Measurements from ENCODE around the gene MCCD1. TPM values are rescaled to one million over a fixed set of nuclear protein-coding genes. Genes with fewer than 3 reads are reported as not detected.

MCCD1 gene
- total RNA-seq, 1 experiment from 2014 or later = not detected

DNA sequence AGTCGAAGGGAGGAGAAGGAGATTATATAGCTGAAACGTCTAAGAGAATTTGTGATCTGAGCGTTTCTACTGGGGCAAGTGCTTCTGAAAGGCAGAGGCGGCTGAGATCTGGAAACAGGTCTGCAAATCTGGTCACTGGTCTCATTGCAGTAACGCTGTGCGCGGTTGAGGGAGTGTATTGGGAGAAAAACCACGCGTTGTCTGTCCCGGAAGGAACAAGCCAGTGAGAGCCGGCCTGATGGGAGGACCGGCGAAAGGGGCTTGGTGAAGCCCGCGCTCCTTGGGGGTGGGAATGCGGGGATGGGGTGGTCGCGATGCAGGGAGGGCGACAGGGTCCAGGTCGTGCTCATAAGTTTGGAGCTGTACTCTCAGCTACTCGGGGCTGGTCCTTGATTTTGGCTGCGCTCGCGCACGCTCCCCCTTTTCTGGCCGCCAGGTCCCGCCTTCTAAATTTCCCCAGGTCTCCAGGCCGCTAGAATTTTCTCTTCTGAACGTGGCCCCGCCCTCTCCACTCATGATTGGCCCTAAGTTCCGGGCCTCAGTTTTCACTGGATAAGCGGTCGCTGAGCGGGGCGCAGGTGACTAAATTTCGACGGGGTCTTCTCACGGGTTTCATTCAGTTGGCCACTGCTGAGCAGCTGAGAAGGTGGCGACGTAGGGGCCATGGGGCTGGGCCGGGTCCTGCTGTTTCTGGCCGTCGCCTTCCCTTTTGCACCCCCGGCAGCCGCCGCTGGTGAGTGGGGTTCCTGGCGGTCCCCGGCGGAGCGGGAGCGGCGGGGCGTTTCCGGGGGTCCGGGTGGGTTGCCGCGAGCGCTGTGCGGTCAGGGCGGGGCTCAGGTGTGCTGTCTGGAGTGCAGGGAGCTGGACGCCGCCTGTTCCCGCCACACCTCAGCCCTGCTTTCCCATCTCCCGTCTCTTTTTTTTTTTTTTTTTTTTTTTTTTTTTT is 31.0 kb upstream of the MCCD1 start, which contains the start of gene MICB (continued):
- TF ChIP-seq, protein P1, sequence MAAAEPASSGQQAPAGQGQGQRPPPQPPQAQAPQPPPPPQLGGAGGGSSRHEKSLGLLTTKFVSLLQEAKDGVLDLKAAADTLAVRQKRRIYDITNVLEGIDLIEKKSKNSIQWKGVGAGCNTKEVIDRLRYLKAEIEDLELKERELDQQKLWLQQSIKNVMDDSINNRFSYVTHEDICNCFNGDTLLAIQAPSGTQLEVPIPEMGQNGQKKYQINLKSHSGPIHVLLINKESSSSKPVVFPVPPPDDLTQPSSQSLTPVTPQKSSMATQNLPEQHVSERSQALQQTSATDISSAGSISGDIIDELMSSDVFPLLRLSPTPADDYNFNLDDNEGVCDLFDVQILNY (CRISPR knock-in tag; IDR thresholded peaks at IDR 0.05) = 0 out of 2 replicates have a peak, but pooled peaks have one; percentile 59
- TF ChIP-seq HMGA2 (CRISPR knock-in tag; IDR thresholded peaks at IDR 0.05) (no peak), ETV6 (CRISPR knock-in tag; IDR thresholded peaks at IDR 0.05) (0 out of 2 replicates have a peak, but pooled peaks have one; percentile 22), PRDM15 (CRISPR knock-in tag; IDR thresholded peaks at IDR 0.05) (peak; percentile 24; the same call in 1 of the 2 replicates), SMAD3 (CRISPR knock-in tag; IDR thresholded peaks at IDR 0.05; ENCODE audit: borderline replicate concordance) (no peak), RELA (CRISPR knock-in tag; IDR thresholded peaks at IDR 0.05; ENCODE audit: borderline replicate concordance) (no peak), IRF2 (CRISPR knock-in tag; IDR thresholded peaks at IDR 0.05; ENCODE audit: borderline replicate concordance, low read depth) (no peak), HMGXB4 (CRISPR knock-in tag; IDR thresholded peaks at IDR 0.05) (no peak), GABPB1 (CRISPR knock-in tag; IDR thresholded peaks at IDR 0.05) (no peak; the same call in 1 of the 2 replicates), TCF7 (CRISPR knock-in tag; IDR thresholded peaks at IDR 0.05; ENCODE audit: low read depth) (no peak), JAZF1 (CRISPR knock-in tag; IDR thresholded peaks at IDR 0.05) (no peak), ESRRA (CRISPR knock-in tag; IDR thresholded peaks at IDR 0.05; ENCODE audit: borderline replicate concordance) (no peak), NFATC4 (CRISPR knock-in tag; IDR thresholded peaks at IDR 0.05) (no peak), JUN (CRISPR knock-in tag; IDR thresholded peaks at IDR 0.05) (no peak), TEAD4 (CRISPR knock-in tag; IDR thresholded peaks at IDR 0.05) (no peak), ZNF138 (CRISPR knock-in tag; conservative IDR thresholded peaks at IDR 0.05) (no peak), CREM (CRISPR knock-in tag; IDR thresholded peaks at IDR 0.05) (no peak), FOXK1 (CRISPR knock-in tag; IDR thresholded peaks at IDR 0.05) (no peak)
- TF ChIP-seq, protein P2, sequence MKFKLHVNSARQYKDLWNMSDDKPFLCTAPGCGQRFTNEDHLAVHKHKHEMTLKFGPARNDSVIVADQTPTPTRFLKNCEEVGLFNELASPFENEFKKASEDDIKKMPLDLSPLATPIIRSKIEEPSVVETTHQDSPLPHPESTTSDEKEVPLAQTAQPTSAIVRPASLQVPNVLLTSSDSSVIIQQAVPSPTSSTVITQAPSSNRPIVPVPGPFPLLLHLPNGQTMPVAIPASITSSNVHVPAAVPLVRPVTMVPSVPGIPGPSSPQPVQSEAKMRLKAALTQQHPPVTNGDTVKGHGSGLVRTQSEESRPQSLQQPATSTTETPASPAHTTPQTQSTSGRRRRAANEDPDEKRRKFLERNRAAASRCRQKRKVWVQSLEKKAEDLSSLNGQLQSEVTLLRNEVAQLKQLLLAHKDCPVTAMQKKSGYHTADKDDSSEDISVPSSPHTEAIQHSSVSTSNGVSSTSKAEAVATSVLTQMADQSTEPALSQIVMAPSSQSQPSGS (CRISPR knock-in tag; IDR thresholded peaks at IDR 0.05; ENCODE audit: borderline replicate concordance, low read depth) = no peak
- TF ChIP-seq, protein P3, sequence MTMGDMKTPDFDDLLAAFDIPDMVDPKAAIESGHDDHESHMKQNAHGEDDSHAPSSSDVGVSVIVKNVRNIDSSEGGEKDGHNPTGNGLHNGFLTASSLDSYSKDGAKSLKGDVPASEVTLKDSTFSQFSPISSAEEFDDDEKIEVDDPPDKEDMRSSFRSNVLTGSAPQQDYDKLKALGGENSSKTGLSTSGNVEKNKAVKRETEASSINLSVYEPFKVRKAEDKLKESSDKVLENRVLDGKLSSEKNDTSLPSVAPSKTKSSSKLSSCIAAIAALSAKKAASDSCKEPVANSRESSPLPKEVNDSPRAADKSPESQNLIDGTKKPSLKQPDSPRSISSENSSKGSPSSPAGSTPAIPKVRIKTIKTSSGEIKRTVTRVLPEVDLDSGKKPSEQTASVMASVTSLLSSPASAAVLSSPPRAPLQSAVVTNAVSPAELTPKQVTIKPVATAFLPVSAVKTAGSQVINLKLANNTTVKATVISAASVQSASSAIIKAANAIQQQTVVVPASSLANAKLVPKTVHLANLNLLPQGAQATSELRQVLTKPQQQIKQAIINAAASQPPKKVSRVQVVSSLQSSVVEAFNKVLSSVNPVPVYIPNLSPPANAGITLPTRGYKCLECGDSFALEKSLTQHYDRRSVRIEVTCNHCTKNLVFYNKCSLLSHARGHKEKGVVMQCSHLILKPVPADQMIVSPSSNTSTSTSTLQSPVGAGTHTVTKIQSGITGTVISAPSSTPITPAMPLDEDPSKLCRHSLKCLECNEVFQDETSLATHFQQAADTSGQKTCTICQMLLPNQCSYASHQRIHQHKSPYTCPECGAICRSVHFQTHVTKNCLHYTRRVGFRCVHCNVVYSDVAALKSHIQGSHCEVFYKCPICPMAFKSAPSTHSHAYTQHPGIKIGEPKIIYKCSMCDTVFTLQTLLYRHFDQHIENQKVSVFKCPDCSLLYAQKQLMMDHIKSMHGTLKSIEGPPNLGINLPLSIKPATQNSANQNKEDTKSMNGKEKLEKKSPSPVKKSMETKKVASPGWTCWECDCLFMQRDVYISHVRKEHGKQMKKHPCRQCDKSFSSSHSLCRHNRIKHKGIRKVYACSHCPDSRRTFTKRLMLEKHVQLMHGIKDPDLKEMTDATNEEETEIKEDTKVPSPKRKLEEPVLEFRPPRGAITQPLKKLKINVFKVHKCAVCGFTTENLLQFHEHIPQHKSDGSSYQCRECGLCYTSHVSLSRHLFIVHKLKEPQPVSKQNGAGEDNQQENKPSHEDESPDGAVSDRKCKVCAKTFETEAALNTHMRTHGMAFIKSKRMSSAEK (CRISPR knock-in tag; IDR thresholded peaks at IDR 0.05; ENCODE audit: borderline replicate concordance) = no peak
- TF ChIP-seq, protein P4, sequence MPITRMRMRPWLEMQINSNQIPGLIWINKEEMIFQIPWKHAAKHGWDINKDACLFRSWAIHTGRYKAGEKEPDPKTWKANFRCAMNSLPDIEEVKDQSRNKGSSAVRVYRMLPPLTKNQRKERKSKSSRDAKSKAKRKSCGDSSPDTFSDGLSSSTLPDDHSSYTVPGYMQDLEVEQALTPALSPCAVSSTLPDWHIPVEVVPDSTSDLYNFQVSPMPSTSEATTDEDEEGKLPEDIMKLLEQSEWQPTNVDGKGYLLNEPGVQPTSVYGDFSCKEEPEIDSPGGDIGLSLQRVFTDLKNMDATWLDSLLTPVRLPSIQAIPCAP (CRISPR knock-in tag; IDR thresholded peaks at IDR 0.05) = no peak
- TF ChIP-seq, protein P5, sequence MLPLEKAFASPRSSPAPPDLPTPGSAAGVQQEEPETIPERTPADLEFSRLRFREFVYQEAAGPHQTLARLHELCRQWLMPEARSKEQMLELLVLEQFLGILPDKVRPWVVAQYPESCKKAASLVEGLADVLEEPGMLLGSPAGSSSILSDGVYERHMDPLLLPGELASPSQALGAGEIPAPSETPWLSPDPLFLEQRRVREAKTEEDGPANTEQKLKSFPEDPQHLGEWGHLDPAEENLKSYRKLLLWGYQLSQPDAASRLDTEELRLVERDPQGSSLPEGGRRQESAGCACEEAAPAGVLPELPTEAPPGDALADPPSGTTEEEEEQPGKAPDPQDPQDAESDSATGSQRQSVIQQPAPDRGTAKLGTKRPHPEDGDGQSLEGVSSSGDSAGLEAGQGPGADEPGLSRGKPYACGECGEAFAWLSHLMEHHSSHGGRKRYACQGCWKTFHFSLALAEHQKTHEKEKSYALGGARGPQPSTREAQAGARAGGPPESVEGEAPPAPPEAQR (CRISPR knock-in tag; IDR thresholded peaks at IDR 0.05) = no peak
